Heart left ventricle (tissue), 13 donors: ENCODE results near the gene SNTB2.

Source experiments
- CTCF ChIP-seq, 12 donors: fragments of 200-600 bp; sonication (generic) in 4 of 12; IDR thresholded peaks; one replicate each; pipeline versions ENCODE4 v1.5.0 to v1.8.0; 2018 to 2022; ENCODE audit warnings: antibody characterized with exemption in 12 of 12, mild to moderate bottlenecking in 5 of 12
- POLR2A ChIP-seq, 2 donors: fragments of 450-650 bp; IDR thresholded peaks; one replicate each; pipeline ENCODE4 v1.6.1; 2017; ENCODE audit warnings: antibody characterized with exemption in 2 of 2, mild to moderate bottlenecking in 2 of 2, moderate library complexity in 2 of 2
- donor health status: ischemic (EF 13 %, LVEDD 7.1; RV severe dilation, severe dysfunction).
- donor health status: DM: no; HTN: yes; CAD: no.
- donor health status: DM: no; HTN: no; CAD: no.
- donor health status: ischemic (EF 25% LVEDD 6.9; RV normal size, moderate dysfunction).
- donor health status: ischemic (EF 25% LVEDD 5.7; RV mildly dilated, moderate dysfunction).
- donor health status: ischemic (EF 35%, LVEDD 5.7; RV mildly dilated, moderate dysfunction).
- donor health status: nonischemic (EF 11% LVEDD 7.7; RV severe dilation, severe dysfunction).
- donor health status: DM: yes; HTN: yes; CAD: no.
- donor health status: PGD.
- donor health status: ischemic (EF 29% LVEDD 5.4; RV normal size, mild dysfunction).
- donor health status: nonischemic (EF 23%, LVEDD 6.1; RV moderate dilation, normal function).

GRCh38 chr16:69270831-69271230 is 83.9 kb downstream of the SNTB2 start:
- no peak for TF ChIP-seq POLR2A (IDR thresholded peaks at IDR 0.05)
- no peak for TF ChIP-seq CTCF (IDR thresholded peaks at IDR 0.05)
